Heart left ventricle (tissue), 16 donors: ENCODE data around the gene C11orf16. TPM values are rescaled to one million over a fixed set of nuclear protein-coding genes. Genes with fewer than 3 reads are reported as not detected.

ENCODE experiments used
- ATAC-seq, 4 donors: fragments of 200-7000 bp; cut with Tn5 transposase; one replicate each; pipeline ENCODE4 v1.9.1; 2020 to 2022; ENCODE audit warnings: moderate library complexity in 4 of 4, mild to moderate bottlenecking in 3 of 4, moderate number of reproducible peaks in 1 of 4
- DNase-seq, 5 donors: peaks; one replicate each; pipeline ENCODE4 v3.0.0-alpha.2; 2020
- H3K27ac ChIP-seq, 12 donors: fragments of 200-600 bp; sonication (generic) in 4 of 12; one replicate each; pipeline versions ENCODE4 v1.5.0 to v1.8.0; 2016 to 2022; ENCODE audit warnings: mild to moderate bottlenecking in 2 of 12
- H3K27me3 ChIP-seq, 9 donors: fragments of 200-600 bp; sonication (generic) in 2 of 9; one replicate each; pipeline versions ENCODE4 v1.5.1 to v1.8.0; 2016 to 2022; ENCODE audit warnings: mild to moderate bottlenecking in 3 of 9
- H3K36me3 ChIP-seq, 9 donors: fragments of 200-600 bp; sonication (generic) in 2 of 9; one replicate each; pipeline versions ENCODE4 v1.5.0 to v1.8.0; 2018 to 2022; ENCODE audit warnings: mild to moderate bottlenecking in 2 of 9
- H3K4me1 ChIP-seq, 12 donors: fragments of 200-600 bp; sonication (generic) in 4 of 12; one replicate each; pipeline versions ENCODE4 v1.5.0 to v1.8.0; 2016 to 2022; ENCODE audit warnings: mild to moderate bottlenecking in 3 of 12
- H3K4me3 ChIP-seq, 12 donors: fragments of 200-600 bp; sonication (generic) in 4 of 12; one replicate each; pipeline versions ENCODE4 v1.5.0 to v1.8.0; 2017 to 2022; ENCODE audit warnings: mild to moderate bottlenecking in 9 of 12, moderate library complexity in 4 of 12
- H3K9me3 ChIP-seq, 12 donors: fragments of 200-600 bp; sonication (generic) in 4 of 12; one replicate each; pipeline versions ENCODE4 v1.5.0 to v1.8.0; 2016 to 2022; ENCODE audit warnings: mild to moderate bottlenecking in 1 of 12
- CTCF ChIP-seq, 12 donors: fragments of 200-600 bp; sonication (generic) in 4 of 12; IDR thresholded peaks; one replicate each; pipeline versions ENCODE4 v1.5.0 to v1.8.0; 2018 to 2022; ENCODE audit warnings: antibody characterized with exemption in 12 of 12, mild to moderate bottlenecking in 5 of 12
- POLR2A ChIP-seq, 2 donors: fragments of 450-650 bp; IDR thresholded peaks; one replicate each; pipeline ENCODE4 v1.6.1; 2017; ENCODE audit warnings: antibody characterized with exemption in 2 of 2, mild to moderate bottlenecking in 2 of 2, moderate library complexity in 2 of 2
- WGBS, 4 donors: extraction: QIAGEN DNeasy Blood & Tissue Kit in 2 of 4; methylation state at CpG; one replicate each; pipeline versions ENCODE4 v1.1.5 to v1.1.7; 2013 to 2018; 5-methylcytosine and 5-hydroxymethylcytosine counted together
- intact Hi-C, 10 donors: fragments of 100-400 bp; cut with DNase I; formaldehyde crosslinking; loops; one replicate each; pipeline versions ENCODE4 v1.11.1 to v1.14.2; 2022
- polyA plus RNA-seq, 2 donors: library from polyadenylated mRNA; stranded (reverse); fragments of 200-250 nt; gene quantifications; one replicate each; pipeline ENCODE4 v1.2.3, GENCODE V29; 2013
- total RNA-seq, 9 donors: library from RNA; depleted of rRNA in 2 of 9; stranded (reverse); fragments of >200 nt in 2 of 9; fragmentation: NEBNext Ultra II Directional in 3 of 9; extraction: Animal tissue kit (Norgen Biotek cat#: 25700) in 3 of 9; gene quantifications; one replicate each; pipeline versions ENCODE4 v1.1.0 to v1.2.4, GENCODE V29; 2016 to 2023
- donor health status: ischemic (EF 13 %, LVEDD 7.1; RV severe dilation, severe dysfunction).
- donor health status: healthy with polysubstance abuse.
- donor health status: DM: no; HTN: yes; CAD: no.
- donor health status: DM: no; HTN: no; CAD: no.
- donor health status: ischemic (EF 25% LVEDD 6.9; RV normal size, moderate dysfunction).
- donor health status: ischemic (EF 25% LVEDD 5.7; RV mildly dilated, moderate dysfunction).
- donor health status: healthy.
- donor health status: DM: yes; HTN: yes; CAD: no.
- donor health status: ischemic (EF 35%, LVEDD 5.7; RV mildly dilated, moderate dysfunction).
- donor health status: nonischemic (EF 11% LVEDD 7.7; RV severe dilation, severe dysfunction).
- donor health status: DM: yes; HTN: yes; CAD: no.
- donor health status: PGD.
- donor health status: ischemic (EF 29% LVEDD 5.4; RV normal size, mild dysfunction).
- donor health status: nonischemic (EF 23%, LVEDD 6.1; RV moderate dilation, normal function).

C11orf16 gene
- total and polyA plus RNA-seq, 11 donors: not detected

GRCh38 chr11:8911029-8911823 is 21.5 kb downstream of the C11orf16 start, which contains the start of gene AKIP1:
Gene AKIP1, plus strand, starts transcription at chr11:8911189. Its CDS starts 261 bp downstream, at chr11:8911450.
- Histone ChIP-seq H3K9me3 (no peaks in the 10 kb centered on the region), H3K4me1 (peaks cover 0 to 52% (median 25%) of the 10 kb centered on the region in 12 donors), H3K27me3 (no peaks in the 10 kb centered on the region), H3K36me3 (peaks cover 0 to 13% (median 3%) of the 10 kb centered on the region in 9 donors), H3K4me3 (peak within 1 kb of the TSS; percentile 40 to 96 (median 85)), H3K27ac (peak within 1 kb of the TSS; percentile 80 to 98 (median 94))
- WGBS, 4 donors: 0 to 2% (median 1%) methylated on average over 43 to 68 of the region's 68 CpGs
- intact Hi-C loops: loop anchor here in 9 of 10 donors (1.0 to 10.0 kb wide), 12 partner anchors 39 to 229 kb away; partner anchors contain the start of genes TMEM9B (in 6 of the 9), RPL27A (in 3 of the 9) and TRIM66 (in 3 of the 9)
- peak; percentile 94 to 97 (median 96) for ATAC-seq
- no peak for TF ChIP-seq CTCF (IDR thresholded peaks at IDR 0.05)
- peak in 1 of 2 donors; percentile 74 for TF ChIP-seq POLR2A (IDR thresholded peaks at IDR 0.05)
- peak; percentile 97 to 98 (median 98) for DNase-seq

GRCh38 chr11:8910649-8911026 is 22.1 kb downstream of the C11orf16 start:
- intact Hi-C loops: loop anchor here in 9 of 10 donors (1.0 to 10.0 kb wide), 12 partner anchors 38 to 228 kb away; partner anchors contain the start of genes TMEM9B (in 6 of the 9), RPL27A (in 3 of the 9) and TRIM66 (in 3 of the 9)
- peak overlapping the region; percentile 40 to 96 (median 85) for H3K4me3 ChIP-seq
- peaks cover 0 to 52% (median 25%) of the 10 kb centered on the region in 12 donors for H3K4me1 ChIP-seq
- peaks cover 0 to 7% (median 0%) of the 10 kb centered on the region in 9 donors for H3K36me3 ChIP-seq
- TF ChIP-seq CTCF (IDR thresholded peaks at IDR 0.05): no peak
- TF ChIP-seq POLR2A (IDR thresholded peaks at IDR 0.05): no peak
- ATAC-seq (peak in 2 of 4 donors; percentile 10 to 16), DNase-seq (no peak)
- no peaks in the 10 kb centered on the region for H3K27me3 ChIP-seq
- no peaks in the 10 kb centered on the region for H3K9me3 ChIP-seq
- 0 to 4% (median 1%) methylated on average over 3 to 19 of the region's 19 CpGs; no CpG with 5 or more reads in 1 of the 4 donors for WGBS, 4 donors
- peak overlapping the region in 9 of 12 donors; percentile 87 to 98 (median 95) for H3K27ac ChIP-seq

- H3K4me1 ChIP-seq: peaks cover 0 to 33% (median 9%) of the 10 kb centered on the region in 12 donors
- DNase-seq: no peak
- H3K27me3 ChIP-seq: no peaks in the 10 kb centered on the region
- intact Hi-C loops: loop anchor here in 2 of 10 donors (5.0 to 10.0 kb wide), 2 partner anchors 36 to 223 kb away; partner anchors contain the start of genes RPL27A (in 1 of the 2) and TRIM66 (in 1 of the 2)
- H3K4me3 ChIP-seq: no peak overlapping the region
- H3K9me3 ChIP-seq: no peaks in the 10 kb centered on the region
- no peak overlapping the region for H3K27ac ChIP-seq
- no peak for ATAC-seq
- no peaks in the 10 kb centered on the region for H3K36me3 ChIP-seq
- TF ChIP-seq CTCF (IDR thresholded peaks at IDR 0.05): no peak
- no peak for TF ChIP-seq POLR2A (IDR thresholded peaks at IDR 0.05)
These were observed 24.6 kb downstream of the C11orf16 start for GRCh38 chr11:8908099-8908498.

GRCh38 chr11:8907116-8907515 is 25.6 kb downstream of the C11orf16 start:
- no peak for ATAC-seq

More at GRCh38 chr11:8907116-8907515, 25.6 kb downstream of the C11orf16 start:
- WGBS, 4 donors: 71 to 86% (median 80%) methylated on average over 1 of the region's 1 CpG
- TF ChIP-seq CTCF (IDR thresholded peaks at IDR 0.05) (no peak), POLR2A (IDR thresholded peaks at IDR 0.05) (no peak)
- H3K27ac ChIP-seq: peak overlapping the region in 1 of 12 donors; percentile 7
- no peaks in the 10 kb centered on the region for H3K9me3 ChIP-seq
- intact Hi-C loops: loop anchor here in 2 of 10 donors (5.0 to 10.0 kb wide), 2 partner anchors 35 to 222 kb away; partner anchors contain the start of genes RPL27A (in 1 of the 2) and TRIM66 (in 1 of the 2)
- no peaks in the 10 kb centered on the region for H3K27me3 ChIP-seq
- H3K4me3 ChIP-seq: no peak overlapping the region
- H3K36me3 ChIP-seq: no peaks in the 10 kb centered on the region
- no peak for DNase-seq
- peaks cover 0 to 28% (median 6%) of the 10 kb centered on the region in 12 donors for H3K4me1 ChIP-seq
